T-helper 1 cell treated with Interleukin-12 subunit alpha and Interleukin-12 subunit beta and Interleukin-4 antibody, amounts not matched to agents 30 μg/mL and 1 μg/mL, for 36 hours (primary cell): ENCODE data around the gene ADAMTS6.
"Not testable (repeated sequence)": the region's sequence is repeated elsewhere in the genome, so short reads cannot be mapped to it uniquely, and the experiment has no call there.

Experiments
- H3K27ac Mint-ChIP-seq: one replicate; pipeline ENCODE4 v1.8.0; 2021; ENCODE audit warnings: mild to moderate bottlenecking, mixed read lengths
- H3K27me3 Mint-ChIP-seq: one replicate; pipeline ENCODE4 v1.8.0; 2021; ENCODE audit warnings: low read depth, mixed read lengths
- H3K36me3 Mint-ChIP-seq: one replicate; pipeline ENCODE4 v1.8.0; 2021; ENCODE audit warnings: low read depth, mixed read lengths
- H3K4me1 Mint-ChIP-seq: one replicate; pipeline ENCODE4 v1.8.0; 2021; ENCODE audit warnings: low read depth, mixed read lengths
- H3K4me3 Mint-ChIP-seq: one replicate; pipeline ENCODE4 v1.8.0; 2021; ENCODE audit warnings: mild to moderate bottlenecking, moderate library complexity, mixed read lengths
- H3K9me3 Mint-ChIP-seq: one replicate; pipeline ENCODE4 v1.8.0; 2021; ENCODE audit warnings: mixed read lengths

The ADAMTS6 gene

GRCh38 chr5:65198456-65199120 lies 283.1 kb downstream of the ADAMTS6 start:
- Mint-ChIP-seq H3K27me3 (peaks cover 3% of the 10 kb centered on the region), H3K4me1 (no peaks in the 10 kb centered on the region), H3K36me3 (no peaks in the 10 kb centered on the region), H3K4me3 (no peak overlapping the region), H3K27ac (no peak overlapping the region), H3K9me3 (no peaks in the 10 kb centered on the region)

- Mint-ChIP-seq H3K36me3 (no peaks in the 10 kb centered on the region), H3K4me1 (no peaks in the 10 kb centered on the region), H3K9me3 (no peaks in the 10 kb centered on the region), H3K4me3 (no peak overlapping the region), H3K27ac (no peak overlapping the region), H3K27me3 (peaks cover under 1% of the 10 kb centered on the region)
These were observed 283.9 kb downstream of the ADAMTS6 start for GRCh38 chr5:65197531-65198455.

GRCh38 chr5:65194871-65195270 lies 286.8 kb downstream of the ADAMTS6 start:
- Mint-ChIP-seq H3K27ac (no peak overlapping the region), H3K27me3 (no peaks in the 10 kb centered on the region), H3K4me1 (no peaks in the 10 kb centered on the region), H3K36me3 (no peaks in the 10 kb centered on the region), H3K9me3 (no peaks in the 10 kb centered on the region), H3K4me3 (no peak overlapping the region)

- H3K36me3 Mint-ChIP-seq = no peaks in the 10 kb centered on the region
- no peaks in the 10 kb centered on the region for H3K9me3 Mint-ChIP-seq
- H3K27ac Mint-ChIP-seq = no peak overlapping the region
- no peaks in the 10 kb centered on the region for H3K4me1 Mint-ChIP-seq
- no peak overlapping the region for H3K4me3 Mint-ChIP-seq
- H3K27me3 Mint-ChIP-seq = no peaks in the 10 kb centered on the region
These were observed 289.4 kb downstream of the ADAMTS6 start for GRCh38 chr5:65192331-65192730.

GRCh38 chr5:65191554-65192135 lies 290.1 kb downstream of the ADAMTS6 start:
- peaks cover 2% of the 10 kb centered on the region for H3K4me1 Mint-ChIP-seq
- H3K9me3 Mint-ChIP-seq = no peaks in the 10 kb centered on the region
- no peaks in the 10 kb centered on the region for H3K36me3 Mint-ChIP-seq
- no peaks in the 10 kb centered on the region for H3K27me3 Mint-ChIP-seq
- no peak overlapping the region for H3K4me3 Mint-ChIP-seq
- H3K27ac Mint-ChIP-seq = no peak overlapping the region

- peaks cover 2% of the 10 kb centered on the region for H3K4me1 Mint-ChIP-seq
These were observed 291.2 kb downstream of the ADAMTS6 start for GRCh38 chr5:65190328-65191053.

GRCh38 chr5:65186646-65187227 lies 295.0 kb downstream of the ADAMTS6 start:
- peaks cover 2% of the 10 kb centered on the region for H3K4me1 Mint-ChIP-seq
- H3K9me3 Mint-ChIP-seq = no peaks in the 10 kb centered on the region
- no peaks in the 10 kb centered on the region for H3K36me3 Mint-ChIP-seq
- H3K27me3 Mint-ChIP-seq = no peaks in the 10 kb centered on the region
- H3K4me3 Mint-ChIP-seq = no peak overlapping the region
- H3K27ac Mint-ChIP-seq = no peak overlapping the region

More at GRCh38 chr5:65190328-65191053, 291.2 kb downstream of the ADAMTS6 start:
- Mint-ChIP-seq H3K27ac (no peak overlapping the region), H3K27me3 (no peaks in the 10 kb centered on the region), H3K36me3 (no peaks in the 10 kb centered on the region), H3K4me3 (no peak overlapping the region), H3K9me3 (no peaks in the 10 kb centered on the region)

- H3K27me3 Mint-ChIP-seq = peaks cover under 1% of the 10 kb centered on the region
- H3K27ac Mint-ChIP-seq = no peak overlapping the region
- H3K9me3 Mint-ChIP-seq = no peaks in the 10 kb centered on the region
- no peak overlapping the region for H3K4me3 Mint-ChIP-seq
- H3K36me3 Mint-ChIP-seq = no peaks in the 10 kb centered on the region
- H3K4me1 Mint-ChIP-seq = peaks cover 2% of the 10 kb centered on the region
These were observed 296.3 kb downstream of the ADAMTS6 start for GRCh38 chr5:65185468-65185867.

- H3K4me1 Mint-ChIP-seq = peaks cover 2% of the 10 kb centered on the region
- H3K9me3 Mint-ChIP-seq = no peaks in the 10 kb centered on the region
These were observed 296.9 kb downstream of the ADAMTS6 start for GRCh38 chr5:65184780-65185179.

GRCh38 chr5:65174231-65174630 lies 307.5 kb downstream of the ADAMTS6 start:
- not testable (repeated sequence) for H3K36me3 Mint-ChIP-seq, H3K27me3 Mint-ChIP-seq, H3K9me3 Mint-ChIP-seq, H3K4me3 Mint-ChIP-seq, H3K4me1 Mint-ChIP-seq, H3K27ac Mint-ChIP-seq

More at GRCh38 chr5:65184780-65185179, 296.9 kb downstream of the ADAMTS6 start:
- no peak overlapping the region for H3K27ac Mint-ChIP-seq
- H3K4me3 Mint-ChIP-seq = no peak overlapping the region
- peaks cover 4% of the 10 kb centered on the region for H3K27me3 Mint-ChIP-seq
- no peaks in the 10 kb centered on the region for H3K36me3 Mint-ChIP-seq

- peaks cover 4% of the 10 kb centered on the region for H3K4me1 Mint-ChIP-seq
- peaks cover 4% of the 10 kb centered on the region for H3K27me3 Mint-ChIP-seq
- H3K9me3 Mint-ChIP-seq = no peaks in the 10 kb centered on the region
- H3K4me3 Mint-ChIP-seq = no peak overlapping the region
- H3K27ac Mint-ChIP-seq = no peak overlapping the region
- no peaks in the 10 kb centered on the region for H3K36me3 Mint-ChIP-seq
These were observed 308.6 kb downstream of the ADAMTS6 start for GRCh38 chr5:65173130-65173525.

GRCh38 chr5:65172486-65173129 lies 309.1 kb downstream of the ADAMTS6 start:
- no peak overlapping the region for H3K4me3 Mint-ChIP-seq
- H3K27ac Mint-ChIP-seq = no peak overlapping the region
- peaks cover 4% of the 10 kb centered on the region for H3K4me1 Mint-ChIP-seq
- H3K9me3 Mint-ChIP-seq = no peaks in the 10 kb centered on the region
- H3K27me3 Mint-ChIP-seq = peaks cover 4% of the 10 kb centered on the region
- no peaks in the 10 kb centered on the region for H3K36me3 Mint-ChIP-seq

GRCh38 chr5:65171645-65172044 lies 310.1 kb downstream of the ADAMTS6 start:
- Mint-ChIP-seq H3K9me3 (no peaks in the 10 kb centered on the region), H3K27ac (no peak overlapping the region), H3K4me3 (no peak overlapping the region), H3K4me1 (peaks cover 4% of the 10 kb centered on the region), H3K27me3 (peaks cover 4% of the 10 kb centered on the region), H3K36me3 (no peaks in the 10 kb centered on the region)

- Mint-ChIP-seq H3K4me3 (no peak overlapping the region), H3K4me1 (no peaks in the 10 kb centered on the region), H3K36me3 (no peaks in the 10 kb centered on the region), H3K9me3 (no peaks in the 10 kb centered on the region), H3K27ac (no peak overlapping the region), H3K27me3 (peaks cover 4% of the 10 kb centered on the region)
These were observed 318.0 kb downstream of the ADAMTS6 start for GRCh38 chr5:65163698-65164097.
